T-cell (primary cell): ENCODE measurements around the gene TDRD10. TPM values are rescaled to one million over a fixed set of nuclear protein-coding genes. Genes with fewer than 3 reads are reported as not detected.

ENCODE experiments used
- ATAC-seq, 4 experiments: fragments of 200-7000 bp in 3 of 4; fragments of 150-1000 bp in 1 of 4; cut with Tn5 transposase; replicated peaks in 1 of 4; 1 replicate in 3 of 4; 2 replicates in 1 of 4; pipeline ENCODE4 v1.10.0; 2021; ENCODE audit warnings: moderate library complexity in 3 of 4, mild to moderate bottlenecking in 2 of 4, moderate number of reproducible peaks in 1 of 4
- CTCF ChIA-PET, 2 donors: fragments of 300-600 bp; sonication (Branson Sonifier 250); formaldehyde crosslinking; loops; one replicate each; lab custom pipeline; 2022; ENCODE audit warnings: antibody characterized with exemption in 2 of 2; lab: Charles Lee
- POLR2A ChIA-PET, 2 donors: fragments of 300-600 bp; sonication (Branson Sonifier 250); formaldehyde crosslinking; loops; one replicate each; lab custom pipeline; 2022; ENCODE audit warnings: antibody characterized with exemption in 2 of 2; lab: Charles Lee
- DNase-seq, 35 experiments: peaks; one replicate each; pipeline versions ENCODE4 v3.0.0 to v3.0.0-alpha.2; 2013 to 2023
- H3K27ac ChIP-seq: one replicate; pipeline ENCODE4 v1.5.1; 2013; ENCODE audit warnings: low read length
- H3K27me3 ChIP-seq, 2 experiments: replicated peaks in 1 of 2; 1 replicate in 1 of 2; 2 replicates in 1 of 2; pipeline versions ENCODE4 v1.6.1 to v1.7.0; 2013; ENCODE audit warnings: low read length in 1 of 2, mixed read lengths in 1 of 2; ENCODE audit not compliant: control insufficient read depth in 2 of 2, insufficient read depth in 2 of 2; ENCODE audit errors: extremely low read depth in 1 of 2
- H3K36me3 ChIP-seq, 2 donors: 1 replicate in 1 of 2; 2 replicates in 1 of 2; pipeline versions ENCODE4 v1.6.1 to v1.7.0; 2013; ENCODE audit warnings: low read length in 1 of 2; ENCODE audit not compliant: control insufficient read depth in 2 of 2, insufficient read depth in 1 of 2; ENCODE audit errors: extremely low read depth in 1 of 2
- H3K4me1 ChIP-seq, 2 experiments: 1 replicate in 1 of 2; 2 replicates in 1 of 2; pipeline versions ENCODE4 v1.6.1 to v1.7.0; 2013; ENCODE audit warnings: low read length in 2 of 2, mixed read lengths in 1 of 2; ENCODE audit not compliant: insufficient read depth in 2 of 2, control insufficient read depth in 1 of 2; ENCODE audit errors: extremely low read depth in 1 of 2
- H3K4me3 ChIP-seq, 2 donors: 1 replicate in 1 of 2; 2 replicates in 1 of 2; pipeline versions ENCODE4 v1.5.1 to v1.7.0; 2013; ENCODE audit warnings: mild to moderate bottlenecking in 2 of 2, low read length in 1 of 2, moderate library complexity in 1 of 2; ENCODE audit not compliant: control insufficient read depth in 1 of 2; ENCODE audit errors: extremely low read depth in 1 of 2
- H3K9me3 ChIP-seq: 2 replicates; pipeline ENCODE4 v1.7.0; 2013
- H3K27ac Mint-ChIP-seq, 2 donors: one replicate each; pipeline ENCODE4 v1.8.0; 2020 to 2021; ENCODE audit warnings: mild to moderate bottlenecking in 2 of 2, mixed read lengths in 2 of 2
- H3K27me3 Mint-ChIP-seq, 2 donors: one replicate each; pipeline ENCODE4 v1.8.0; 2021 to 2022; ENCODE audit warnings: mixed read lengths in 2 of 2
- H3K36me3 Mint-ChIP-seq: one replicate; pipeline ENCODE4 v1.8.0; 2021; ENCODE audit warnings: mixed read lengths
- H3K4me1 Mint-ChIP-seq, 3 donors: one replicate each; pipeline ENCODE4 v1.8.0; 2020 to 2022; ENCODE audit warnings: mixed read lengths in 3 of 3, mild to moderate bottlenecking in 1 of 3
- H3K4me3 Mint-ChIP-seq, 3 donors: one replicate each; pipeline ENCODE4 v1.8.0; 2020 to 2022; ENCODE audit warnings: mild to moderate bottlenecking in 3 of 3, mixed read lengths in 3 of 3, moderate library complexity in 3 of 3
- H3K9me3 Mint-ChIP-seq, 3 donors: one replicate each; pipeline ENCODE4 v1.8.0; 2020 to 2022; ENCODE audit warnings: mixed read lengths in 3 of 3
- WGBS: methylation state at CpG from one replicate; pipeline ENCODE4 v1.1.5; 2013; ENCODE audit warnings: missing lambda C conversion rate; ENCODE audit not compliant: insufficient coverage; 5-methylcytosine and 5-hydroxymethylcytosine counted together
- total RNA-seq, 35 experiments: library from RNA in 6 of 35; stranded (reverse) in 6 of 35; fragments of 120-200 nt in 1 of 35; gene quantifications; one replicate each; pipeline versions ENCODE4 v1.2.1 to v1.2.4 and lab custom pipeline; 2013 to 2026

TDRD10 gene
- total RNA-seq, 5 donors from 2014 or later (not counting 1 experiment from before 2014, with no cell fraction given): not detected

DNA sequence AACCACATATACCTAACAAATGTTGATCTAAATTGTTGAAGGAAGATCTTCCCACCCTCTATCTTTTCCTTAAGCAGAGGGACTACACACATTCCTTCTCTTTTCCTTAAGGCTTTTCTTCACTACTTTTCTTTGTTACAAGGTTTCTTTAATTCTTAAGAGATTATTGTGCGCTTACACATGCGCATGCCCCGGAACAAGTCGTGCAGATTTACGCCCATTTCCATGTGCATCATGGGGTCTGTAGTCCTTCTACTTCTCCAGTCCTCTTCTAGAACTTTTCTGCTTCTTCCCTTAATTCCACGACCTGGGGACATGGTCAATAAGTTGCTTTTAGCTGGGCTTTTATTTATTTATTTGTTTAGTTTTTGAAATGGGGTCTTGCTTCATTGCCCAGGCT is 63.9 kb downstream of the TDRD10 start:
- CTCF ChIA-PET: no interaction called here
- POLR2A ChIA-PET: interaction anchor here in 1 of 2 donors (0.9 kb wide), 1 partner anchor 257 kb away, joined by 3 read pairs; no protein-coding TSS in a partner anchor
- H3K27ac Mint-ChIP-seq: no peak overlapping the region
- H3K4me1 Mint-ChIP-seq: peaks cover 5 to 10% (median 9%) of the 10 kb centered on the region in 3 donors
- H3K9me3 Mint-ChIP-seq: no peaks in the 10 kb centered on the region
- Histone ChIP-seq H3K36me3 (no peaks in the 10 kb centered on the region), H3K4me3 (no peak overlapping the region), H3K9me3 (no peaks in the 10 kb centered on the region), H3K27me3 (peaks cover 2 to 27% of the 10 kb centered on the region in 2 experiments), H3K4me1 (peaks cover 0 to 12% of the 10 kb centered on the region in 2 experiments), H3K27ac (no peak overlapping the region)
- no peaks in the 10 kb centered on the region for H3K36me3 Mint-ChIP-seq
- peaks cover 21 to 28% of the 10 kb centered on the region in 2 donors for H3K27me3 Mint-ChIP-seq
- ATAC-seq: no peak
- WGBS: 90% methylated on average over 2 of the region's 6 CpGs
- DNase-seq: no peak
- H3K4me3 Mint-ChIP-seq: no peak overlapping the region

DNA sequence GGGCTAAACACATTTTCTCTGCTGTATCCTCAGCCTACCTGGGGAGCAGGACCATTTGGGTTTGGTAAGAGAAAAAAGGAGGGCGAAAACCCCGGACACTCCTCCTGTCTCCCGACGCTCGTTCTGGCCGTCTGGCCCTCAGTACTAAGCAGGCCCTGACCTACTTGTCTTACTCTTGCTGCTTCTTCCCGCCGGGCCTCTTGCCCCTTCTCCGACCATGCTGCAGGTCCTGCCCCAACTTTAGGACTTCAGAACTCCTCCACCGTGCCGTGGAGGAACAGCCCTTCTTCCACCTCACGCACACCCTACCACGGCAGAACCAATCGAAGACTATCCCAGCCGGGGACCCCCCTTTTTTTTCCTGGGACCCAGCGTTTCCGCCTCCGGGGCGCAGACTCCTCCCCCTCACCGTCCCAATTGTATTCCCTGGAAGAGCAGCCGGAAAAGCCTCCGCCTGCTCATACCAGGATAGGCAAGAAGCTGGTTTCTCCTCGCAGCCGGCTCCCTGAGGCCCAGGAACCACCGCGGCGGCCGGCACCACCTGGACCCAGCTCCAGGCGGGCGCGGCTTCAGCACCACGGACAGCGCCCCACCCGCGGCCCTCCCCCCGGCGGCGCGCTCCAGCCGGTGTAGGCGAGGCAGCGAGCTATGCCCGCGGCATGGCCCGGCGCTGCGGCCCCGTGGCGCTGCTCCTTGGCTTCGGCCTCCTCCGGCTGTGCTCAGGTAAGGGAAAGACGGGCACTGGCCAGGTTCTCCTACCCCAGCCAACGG is 65.6 kb downstream of the TDRD10 start, which contains the start of gene CHRNB2:
Gene CHRNB2, plus strand, starts transcription at position 393 of the 771 bp plus-strand sequence. Its CDS starts 267 bp downstream, at position 660.
- H3K36me3 ChIP-seq: no peaks in the 10 kb centered on the region
- peak; percentile 92 to 98 (median 94) for ATAC-seq

DNA sequence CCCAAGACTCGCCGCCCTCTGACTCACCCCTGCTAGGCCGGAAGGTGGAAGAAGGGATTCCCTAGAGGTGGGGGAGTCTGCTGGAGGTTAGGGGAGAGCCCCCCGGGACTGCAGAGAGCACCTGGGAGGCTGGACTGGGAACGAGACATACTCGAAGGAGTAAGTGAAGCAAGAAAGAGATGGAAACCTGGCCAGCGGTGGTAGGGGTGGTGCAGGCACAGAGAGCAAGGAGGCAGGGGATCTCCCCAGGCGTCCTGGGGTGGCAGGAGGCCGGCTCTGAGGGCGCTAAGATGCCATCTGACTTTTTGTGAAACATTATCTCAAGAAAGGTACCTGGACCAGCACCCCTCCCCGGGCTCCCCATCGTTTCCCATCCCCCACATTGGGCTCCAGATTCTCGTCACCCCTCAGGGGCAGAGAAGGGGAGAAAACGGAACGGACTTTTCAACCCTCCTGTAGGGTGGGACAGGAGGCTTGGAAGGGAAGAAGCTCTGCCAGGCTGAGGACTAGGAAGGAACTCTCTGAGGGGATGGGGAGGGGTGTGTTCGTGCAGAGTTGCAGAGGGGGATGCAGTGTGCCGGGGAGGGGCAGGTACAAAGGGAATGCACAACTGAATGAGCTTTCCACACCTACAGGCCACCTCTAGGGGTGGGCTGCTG is 66.3 kb downstream of the TDRD10 start:
- H3K27me3 ChIP-seq: peaks cover 2 to 44% of the 10 kb centered on the region in 2 experiments
- Mint-ChIP-seq H3K4me3 (peak overlapping the region in 1 of 3 donors; percentile 46), H3K9me3 (no peaks in the 10 kb centered on the region), H3K27ac (no peak overlapping the region), H3K4me1 (peaks cover 5 to 10% (median 9%) of the 10 kb centered on the region in 3 donors), H3K27me3 (peaks cover 26 to 30% of the 10 kb centered on the region in 2 donors), H3K36me3 (peaks cover 2% of the 10 kb centered on the region)
- peaks cover 0 to 12% of the 10 kb centered on the region in 2 experiments for H3K4me1 ChIP-seq
- H3K36me3 ChIP-seq: no peaks in the 10 kb centered on the region
- no peak for DNase-seq
- no peaks in the 10 kb centered on the region for H3K9me3 ChIP-seq
- CTCF ChIA-PET: interaction anchor here in 1 of 2 donors (0.6 to 1.4 kb wide), 3 partner anchors 9 to 228 kb away, joined by 3 to 6 read pairs (median 4); no protein-coding TSS in a partner anchor
- WGBS: 20% methylated on average over 3 of the region's 17 CpGs
- POLR2A ChIA-PET: interaction anchor here in 1 of 2 donors (0.7 kb wide), 1 partner anchor 9 kb away, joined by 3 read pairs; no protein-coding TSS in a partner anchor
- peak in 1 of 4 experiments; percentile 33 for ATAC-seq
- H3K27ac ChIP-seq: no peak overlapping the region
- no peak overlapping the region for H3K4me3 ChIP-seq

More for the DNA sequence above, 65.6 kb downstream of the TDRD10 start, which contains the start of gene CHRNB2:
- POLR2A ChIA-PET: interaction anchor here in 1 of 2 donors (0.7 kb wide), 1 partner anchor 8 kb away, joined by 3 read pairs; no protein-coding TSS in a partner anchor
- peaks cover 2 to 40% of the 10 kb centered on the region in 2 experiments for H3K27me3 ChIP-seq
- Mint-ChIP-seq H3K4me3 (peak within 1 kb of the TSS in 1 of 3 donors; percentile 46), H3K36me3 (peaks cover 2% of the 10 kb centered on the region), H3K9me3 (no peaks in the 10 kb centered on the region), H3K27me3 (peaks cover 26 to 30% of the 10 kb centered on the region in 2 donors), H3K27ac (no peak within 1 kb of the TSS), H3K4me1 (peaks cover 5 to 10% (median 9%) of the 10 kb centered on the region in 3 donors)
- no peak within 1 kb of the TSS for H3K4me3 ChIP-seq
- H3K27ac ChIP-seq: no peak within 1 kb of the TSS
- H3K4me1 ChIP-seq: peaks cover 0 to 12% of the 10 kb centered on the region in 2 experiments
- peak in 34 of 35 experiments; percentile 22 to 85 (median 58) for DNase-seq
- no peaks in the 10 kb centered on the region for H3K9me3 ChIP-seq
- 4% methylated on average over 50 of the region's 53 CpGs for WGBS
- CTCF ChIA-PET: interaction anchor here in 1 of 2 donors (0.7 kb wide), 1 partner anchor 229 kb away, joined by 3 read pairs; no protein-coding TSS in a partner anchor

DNA sequence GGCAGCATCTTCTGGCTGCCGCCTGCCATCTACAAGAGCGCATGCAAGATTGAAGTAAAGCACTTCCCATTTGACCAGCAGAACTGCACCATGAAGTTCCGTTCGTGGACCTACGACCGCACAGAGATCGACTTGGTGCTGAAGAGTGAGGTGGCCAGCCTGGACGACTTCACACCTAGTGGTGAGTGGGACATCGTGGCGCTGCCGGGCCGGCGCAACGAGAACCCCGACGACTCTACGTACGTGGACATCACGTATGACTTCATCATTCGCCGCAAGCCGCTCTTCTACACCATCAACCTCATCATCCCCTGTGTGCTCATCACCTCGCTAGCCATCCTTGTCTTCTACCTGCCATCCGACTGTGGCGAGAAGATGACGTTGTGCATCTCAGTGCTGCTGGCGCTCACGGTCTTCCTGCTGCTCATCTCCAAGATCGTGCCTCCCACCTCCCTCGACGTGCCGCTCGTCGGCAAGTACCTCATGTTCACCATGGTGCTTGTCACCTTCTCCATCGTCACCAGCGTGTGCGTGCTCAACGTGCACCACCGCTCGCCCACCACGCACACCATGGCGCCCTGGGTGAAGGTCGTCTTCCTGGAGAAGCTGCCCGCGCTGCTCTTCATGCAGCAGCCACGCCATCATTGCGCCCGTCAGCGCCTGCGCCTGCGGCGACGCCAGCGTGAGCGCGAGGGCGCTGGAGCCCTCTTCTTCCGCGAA is 69.4 kb downstream of the TDRD10 start:
- no peak overlapping the region for H3K4me3 ChIP-seq
- Mint-ChIP-seq H3K9me3 (no peaks in the 10 kb centered on the region), H3K36me3 (peaks cover 2% of the 10 kb centered on the region), H3K4me3 (no peak overlapping the region), H3K27ac (peak overlapping the region in 1 of 2 donors; percentile 58), H3K4me1 (peaks cover 5 to 10% (median 9%) of the 10 kb centered on the region in 3 donors), H3K27me3 (peaks cover 24 to 25% of the 10 kb centered on the region in 2 donors)
- POLR2A ChIA-PET: no interaction called here
- CTCF ChIA-PET: no interaction called here
- H3K27me3 ChIP-seq: peaks cover 2 to 39% of the 10 kb centered on the region in 2 experiments
- no peak for DNase-seq
- no peak overlapping the region for H3K27ac ChIP-seq
- no peaks in the 10 kb centered on the region for H3K9me3 ChIP-seq
- 93% methylated on average over 58 of the region's 59 CpGs for WGBS
- H3K36me3 ChIP-seq: no peaks in the 10 kb centered on the region
- ATAC-seq: no peak
- H3K4me1 ChIP-seq: peaks cover 0 to 12% of the 10 kb centered on the region in 2 experiments

DNA sequence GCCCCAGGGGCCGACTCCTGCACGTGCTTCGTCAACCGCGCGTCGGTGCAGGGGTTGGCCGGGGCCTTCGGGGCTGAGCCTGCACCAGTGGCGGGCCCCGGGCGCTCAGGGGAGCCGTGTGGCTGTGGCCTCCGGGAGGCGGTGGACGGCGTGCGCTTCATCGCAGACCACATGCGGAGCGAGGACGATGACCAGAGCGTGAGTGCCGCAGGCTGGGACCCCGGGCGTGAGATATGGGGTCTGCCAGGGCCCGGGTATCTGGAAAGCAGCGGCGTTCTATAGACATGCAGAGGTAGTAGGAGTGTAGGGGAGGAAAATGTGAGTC is 69.9 kb downstream of the TDRD10 start:
- 90% methylated on average over 26 of the region's 29 CpGs for WGBS
- H3K27me3 ChIP-seq: peaks cover 2 to 39% of the 10 kb centered on the region in 2 experiments
- H3K4me3 ChIP-seq: no peak overlapping the region
- Mint-ChIP-seq H3K4me3 (no peak overlapping the region), H3K4me1 (peaks cover 5 to 9% (median 8%) of the 10 kb centered on the region in 3 donors), H3K27me3 (peaks cover 19 to 20% of the 10 kb centered on the region in 2 donors), H3K27ac (no peak overlapping the region), H3K9me3 (no peaks in the 10 kb centered on the region), H3K36me3 (peaks cover 2% of the 10 kb centered on the region)
- CTCF ChIA-PET: no interaction called here
- ATAC-seq (no peak), DNase-seq (no peak)
- peaks cover 0 to 12% of the 10 kb centered on the region in 2 experiments for H3K4me1 ChIP-seq
- H3K36me3 ChIP-seq: no peaks in the 10 kb centered on the region
- H3K27ac ChIP-seq: no peak overlapping the region
- POLR2A ChIA-PET: no interaction called here
- H3K9me3 ChIP-seq: no peaks in the 10 kb centered on the region
